HG03565 (cell line): ENCODE results near the gene CDK16.

Experiments used
- ATAC-seq: cut with Tn5 transposase; IDR thresholded peaks from one replicate; pipeline ENCODE4 v1.9.1; 2021; ENCODE audit warnings: mild to moderate bottlenecking, moderate library complexity; ENCODE audit not compliant: unreplicated experiment

CDK16 gene

DNA sequence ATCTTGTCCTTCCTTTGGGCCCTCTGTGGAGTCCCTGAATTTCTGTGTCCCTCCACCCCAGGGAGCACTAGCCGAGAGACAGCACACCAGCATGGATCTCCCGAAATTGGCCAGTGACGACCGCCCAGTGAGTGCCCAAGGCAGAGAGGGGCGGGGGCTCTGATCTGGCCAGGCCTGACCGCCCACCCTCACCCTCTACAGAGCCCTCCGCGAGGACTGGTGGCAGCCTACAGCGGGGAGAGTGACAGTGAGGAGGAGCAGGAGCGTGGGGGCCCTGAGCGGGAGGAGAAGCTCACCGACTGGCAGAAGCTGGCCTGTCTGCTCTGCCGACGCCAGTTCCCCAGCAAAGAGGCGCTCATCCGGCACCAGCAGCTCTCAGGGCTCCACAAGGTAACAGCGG, 33.2 kb upstream of the CDK16 start:
- no peak for ATAC-seq

DNA sequence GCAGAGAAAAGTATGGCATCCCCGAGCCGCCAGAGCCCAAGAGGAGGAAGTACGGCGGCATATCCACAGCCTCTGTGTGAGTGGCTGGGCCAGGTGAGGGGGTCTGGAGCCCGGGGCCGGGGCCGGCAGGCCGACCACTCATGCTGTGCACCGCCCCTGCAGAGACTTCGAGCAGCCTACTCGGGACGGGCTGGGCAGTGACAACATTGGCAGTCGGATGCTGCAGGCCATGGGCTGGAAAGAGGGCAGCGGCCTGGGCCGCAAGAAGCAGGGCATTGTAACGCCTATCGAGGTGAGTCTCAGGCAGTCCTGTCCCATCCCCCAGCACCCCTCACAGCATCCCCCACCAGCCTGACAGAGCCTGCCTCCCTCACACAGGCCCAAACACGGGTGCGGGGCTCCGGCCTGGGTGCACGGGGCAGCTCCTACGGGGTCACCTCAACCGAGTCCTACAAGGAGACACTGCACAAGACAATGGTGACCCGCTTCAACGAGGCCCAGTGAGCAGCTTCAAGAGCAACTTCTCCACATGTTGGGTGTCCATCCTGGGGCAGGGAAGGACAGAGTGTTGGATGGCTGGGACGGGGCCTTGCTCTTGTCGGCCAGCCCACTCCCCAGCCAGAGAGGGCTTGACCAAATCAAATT, 32.3 kb upstream of the CDK16 start:
- ATAC-seq = no peak

DNA sequence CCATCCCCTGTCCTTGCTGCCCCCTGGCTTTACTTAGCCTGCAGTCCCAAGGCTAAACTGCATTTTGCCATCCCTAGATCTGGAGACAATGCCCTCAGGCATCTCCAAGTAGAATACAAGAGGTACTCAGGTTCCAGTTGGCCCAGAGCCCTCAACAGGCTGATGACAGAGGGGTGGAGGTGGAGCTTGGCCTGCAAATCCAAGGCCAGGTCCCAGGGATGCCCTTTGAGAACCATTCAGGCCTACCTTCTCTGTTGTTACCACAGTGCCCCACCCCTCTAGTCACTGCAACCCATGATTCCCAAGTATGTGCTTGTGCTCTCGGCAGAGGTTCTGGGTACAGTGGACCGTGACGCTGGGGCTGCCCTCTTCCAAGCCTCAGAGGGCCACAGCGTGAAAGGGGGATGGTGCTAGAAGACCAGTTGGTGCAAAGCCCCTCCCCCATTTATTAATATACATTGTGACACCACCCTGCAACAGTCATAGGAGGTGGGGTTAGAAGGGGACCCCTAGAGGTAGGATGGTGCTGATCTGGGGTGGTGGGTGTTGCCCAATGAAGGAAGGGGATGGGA, 31.3 kb upstream of the CDK16 start:
- no peak for ATAC-seq

DNA sequence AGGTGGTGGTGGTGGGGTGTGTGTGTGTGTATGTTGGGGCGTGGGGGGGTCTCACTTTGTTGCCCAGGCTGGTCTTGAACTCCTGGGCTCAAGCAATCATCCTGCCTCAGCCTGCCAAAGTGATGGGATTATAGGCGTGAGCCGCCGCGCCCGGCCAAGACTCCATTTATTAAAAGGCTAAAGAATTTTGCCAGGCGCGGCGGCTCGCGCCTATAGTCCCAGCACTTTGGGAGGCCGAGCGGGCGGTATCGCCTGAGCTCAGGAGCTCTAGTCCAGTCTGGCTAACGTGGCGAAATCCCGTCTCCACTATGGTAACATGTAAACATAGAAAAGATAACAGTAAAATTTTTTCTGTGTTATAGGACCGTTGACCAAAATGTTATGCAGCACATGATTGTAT, 28.6 kb upstream of the CDK16 start:
- no peak for ATAC-seq

DNA sequence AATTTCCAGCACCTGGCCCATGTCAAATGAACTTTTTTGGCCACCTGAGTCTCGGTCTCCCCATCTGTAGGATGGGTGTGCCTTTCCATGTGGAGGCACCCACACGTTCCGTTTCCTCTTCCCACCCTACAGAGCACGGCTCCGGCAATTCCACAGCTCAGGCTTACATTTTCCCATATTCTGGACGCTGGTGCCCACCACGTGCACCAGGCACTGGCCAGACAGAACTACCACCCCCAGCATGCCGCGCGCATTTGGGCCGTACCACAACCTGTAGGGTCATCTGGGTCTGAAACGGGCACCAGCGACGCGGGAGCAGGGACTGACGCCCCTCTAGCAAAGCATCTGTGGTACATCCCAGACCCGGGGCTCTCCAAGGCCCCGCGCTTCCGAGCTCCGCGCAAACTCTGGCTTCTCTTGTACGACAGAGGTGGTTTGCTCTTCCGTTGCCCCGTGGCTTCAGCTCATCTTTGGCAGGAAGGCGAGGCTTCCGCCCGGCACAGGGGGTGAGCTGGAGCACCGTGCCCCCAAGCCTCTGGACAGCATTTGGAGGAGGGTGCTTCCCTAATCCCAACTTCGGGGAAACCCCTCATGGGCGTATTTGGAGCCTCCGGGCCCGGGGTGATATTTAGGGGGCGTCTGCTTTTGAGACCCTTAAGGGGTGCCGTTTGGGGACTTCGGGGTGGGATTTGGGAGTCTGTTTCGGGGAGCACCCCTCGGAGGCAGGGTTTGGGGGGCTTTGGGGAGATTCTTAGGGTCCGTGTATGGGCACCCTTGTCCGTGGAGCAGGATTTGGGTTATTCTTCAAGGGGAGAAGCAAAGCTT, 27.8 kb upstream of the CDK16 start:
- peak; percentile 49 for ATAC-seq

DNA sequence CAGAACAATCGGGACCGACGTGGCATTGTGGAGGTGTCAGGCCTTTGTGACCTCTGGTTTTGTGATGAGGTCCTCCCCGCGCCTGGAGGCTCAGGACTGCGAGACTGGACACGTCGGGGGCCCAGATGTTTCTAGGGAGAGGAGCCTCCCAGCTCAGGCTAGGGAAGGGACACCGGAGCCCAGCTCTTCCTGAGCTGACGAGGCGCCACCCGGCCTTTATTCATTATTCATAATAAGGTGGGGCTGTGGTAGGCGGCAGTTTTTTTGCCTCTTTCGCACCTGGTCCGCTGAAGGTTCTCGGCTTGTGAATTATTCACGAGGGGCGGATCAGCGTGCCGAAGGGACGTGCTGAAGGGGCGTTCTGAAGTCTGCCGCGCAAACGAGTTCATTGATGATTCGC, 27.1 kb upstream of the CDK16 start:
- no peak for ATAC-seq

DNA sequence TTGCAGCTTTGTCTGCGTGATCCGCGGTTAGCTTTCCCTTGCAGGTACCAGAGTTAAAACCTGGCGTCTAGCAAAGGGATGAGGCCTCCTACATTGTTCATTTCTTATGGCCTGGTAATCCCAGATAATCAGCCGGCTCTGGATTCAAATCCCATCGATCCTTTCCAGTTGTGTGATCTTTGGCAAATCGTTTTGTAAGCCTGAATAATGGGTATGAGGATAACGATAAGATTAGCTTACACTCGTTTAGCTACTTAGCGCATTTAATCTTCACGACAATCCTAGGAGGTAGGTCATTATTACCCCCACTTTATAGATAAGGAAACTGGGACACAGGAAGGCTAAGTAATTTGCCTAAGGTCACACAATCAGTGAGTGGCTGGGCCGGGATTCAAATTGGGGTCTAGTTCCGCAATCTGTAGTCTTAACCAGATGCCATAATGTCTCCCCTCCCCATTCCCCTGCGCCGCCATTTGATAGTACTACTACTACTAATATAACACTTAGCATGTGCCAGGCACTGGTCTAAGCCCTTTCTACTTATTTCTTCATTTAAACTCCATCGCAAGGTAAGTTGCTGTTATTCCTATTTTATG, 26.6 kb upstream of the CDK16 start:
- no peak for ATAC-seq

DNA sequence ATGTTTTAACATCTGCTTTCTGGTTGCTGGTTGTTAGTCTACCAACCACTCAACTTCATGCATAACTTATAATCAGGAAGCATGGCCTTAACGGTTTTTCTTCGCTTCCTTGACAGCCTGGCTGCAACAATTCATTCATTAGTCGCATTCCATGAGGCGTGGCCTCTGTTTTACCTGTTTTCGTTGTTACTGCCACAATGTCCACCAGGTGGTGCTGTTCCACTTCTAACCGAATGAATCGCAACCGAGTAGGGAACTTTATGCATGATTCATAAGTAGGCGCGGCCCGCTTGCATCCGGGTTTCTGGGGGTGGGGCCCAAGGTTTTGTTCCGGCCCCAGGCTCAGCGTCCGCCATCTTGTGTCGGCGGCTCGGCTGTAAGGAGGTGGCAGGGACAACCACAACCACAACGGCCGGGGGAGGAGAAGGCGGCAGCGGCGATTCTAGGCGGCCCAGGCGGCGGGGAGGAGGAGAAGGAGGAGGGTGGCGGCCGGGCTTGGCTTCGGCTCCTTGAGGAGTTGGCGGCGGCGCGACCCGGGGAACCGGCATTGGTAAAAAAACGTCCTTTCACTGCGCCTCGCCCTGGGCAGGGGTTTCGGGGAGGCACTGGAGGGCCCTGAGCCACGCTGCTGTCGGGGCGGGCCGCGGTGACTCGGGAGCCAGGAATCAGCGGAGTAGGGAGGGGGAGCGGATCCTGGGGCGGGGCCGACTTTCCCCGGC, 24.8 kb upstream of the CDK16 start, which contains the start of gene UBA1:
Gene UBA1 (plus strand): TSS at position 355 of the 719 bp plus-strand sequence. CDS start 4,974 bp downstream, outside the sequence.
- peak; percentile 32 for ATAC-seq

DNA sequence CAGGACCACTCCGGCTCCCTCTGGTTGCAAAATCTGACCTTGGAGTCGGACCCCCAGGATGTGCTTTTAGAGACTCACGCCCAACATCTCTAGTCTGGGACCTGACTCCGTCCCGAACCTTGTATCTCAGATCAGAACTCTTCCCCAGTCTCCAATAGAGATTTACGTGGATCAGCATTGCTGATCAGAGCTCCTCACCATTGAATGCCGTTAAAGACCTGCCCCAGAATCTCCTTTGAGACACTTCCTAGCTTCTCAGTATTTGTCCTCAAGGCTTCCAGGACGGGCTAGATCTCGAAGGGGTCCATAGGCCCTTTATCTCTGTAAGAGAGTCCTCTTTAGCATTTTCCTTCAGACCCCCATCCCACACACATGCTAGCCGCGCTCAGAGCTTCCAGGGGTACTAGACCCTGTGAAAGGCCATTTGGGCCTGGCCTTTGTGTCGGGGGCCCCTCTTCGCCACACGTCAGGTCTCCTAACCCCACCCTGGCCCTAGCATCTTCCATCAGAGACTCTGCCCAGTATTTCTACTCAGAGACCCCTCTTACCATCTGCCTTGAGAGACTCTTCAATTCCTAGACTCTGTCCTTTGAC, 24.2 kb upstream of the CDK16 start:
- ATAC-seq = no peak

DNA sequence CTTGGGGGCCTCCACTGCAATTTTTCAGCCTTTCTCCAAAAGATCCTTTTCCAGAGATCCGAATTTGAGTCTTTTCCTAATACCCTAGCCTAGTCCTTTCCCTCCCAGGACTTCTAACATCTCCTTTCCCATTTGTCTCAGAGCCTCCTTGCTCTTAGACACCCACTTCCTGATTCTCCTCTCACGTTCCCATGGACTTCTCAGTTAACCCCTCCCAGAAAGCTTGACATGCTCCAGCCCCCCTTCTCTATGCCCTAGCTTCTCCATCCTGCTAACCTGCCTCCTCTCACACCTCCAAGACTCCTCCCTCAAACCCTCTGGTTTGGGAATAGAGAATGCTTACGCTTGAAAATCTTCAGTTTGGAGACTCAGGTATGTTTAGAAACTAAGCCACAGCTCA, 22.4 kb upstream of the CDK16 start:
- no peak for ATAC-seq

DNA sequence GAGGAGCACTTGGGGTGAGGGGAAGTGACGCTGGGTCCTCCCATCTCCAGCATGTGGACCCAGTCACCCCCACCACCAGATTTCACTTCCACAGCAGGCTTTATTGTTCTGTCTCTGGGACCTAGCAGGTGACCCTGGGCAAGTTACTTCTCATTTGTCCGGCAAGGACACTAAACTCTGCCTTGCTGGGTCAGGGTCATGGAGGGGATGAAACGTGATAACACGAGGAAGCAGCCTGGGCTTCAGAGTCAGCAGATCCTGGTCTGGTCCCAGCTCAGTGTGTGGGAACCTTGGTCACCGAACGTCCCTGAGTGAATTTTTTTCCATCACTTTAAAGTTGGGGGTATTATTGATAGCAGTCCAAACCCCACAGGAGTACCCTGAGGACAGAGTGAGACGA, 21.0 kb upstream of the CDK16 start:
- no peak for ATAC-seq

DNA sequence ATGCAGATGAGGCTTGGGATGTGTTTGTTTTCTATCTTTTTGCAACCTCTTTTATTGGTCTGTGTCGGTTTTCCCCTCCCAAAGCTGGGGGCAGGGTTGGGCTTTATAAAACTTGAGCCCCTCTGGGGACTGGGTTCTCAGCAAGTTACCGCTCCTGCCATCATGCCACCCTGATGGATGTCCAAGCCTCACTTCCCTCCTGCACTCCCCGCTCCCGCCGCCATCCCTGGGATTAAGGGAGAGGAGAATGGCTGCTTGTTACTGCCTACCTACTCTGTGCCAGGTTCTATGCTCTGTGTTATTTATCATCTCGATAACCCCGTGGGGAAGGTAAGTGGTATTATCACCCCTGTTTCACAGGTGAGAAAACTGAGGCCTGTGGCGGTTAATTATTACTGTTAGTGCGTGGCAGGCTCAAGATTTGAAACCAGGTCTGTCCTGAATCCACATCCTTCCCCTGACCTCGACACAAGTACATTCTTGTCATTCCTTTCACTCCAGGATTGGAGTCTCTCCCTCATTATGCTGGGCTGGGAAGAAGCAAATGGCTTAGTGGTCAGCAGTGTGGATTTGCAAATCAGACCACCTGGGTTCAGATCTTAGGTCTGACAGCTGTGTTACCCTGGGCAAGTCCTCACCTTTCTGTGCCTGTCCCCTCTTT, 20.3 kb upstream of the CDK16 start:
- ATAC-seq = no peak

DNA sequence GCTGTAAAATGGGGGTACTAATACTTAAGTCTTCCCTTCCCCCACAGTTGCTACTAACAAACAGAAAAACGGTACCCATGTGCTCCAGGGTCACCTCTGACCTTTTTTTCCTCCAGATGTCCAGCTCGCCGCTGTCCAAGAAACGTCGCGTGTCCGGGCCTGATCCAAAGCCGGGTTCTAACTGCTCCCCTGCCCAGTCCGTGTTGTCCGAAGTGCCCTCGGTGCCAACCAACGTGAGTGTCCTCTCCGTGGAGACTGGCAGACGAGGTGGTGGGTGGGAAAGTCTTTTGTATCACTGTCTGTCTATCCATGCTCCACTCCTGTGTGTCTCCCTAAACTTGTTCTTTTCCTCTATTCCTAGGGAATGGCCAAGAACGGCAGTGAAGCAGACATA, 19.8 kb upstream of the CDK16 start:
- no peak for ATAC-seq

DNA sequence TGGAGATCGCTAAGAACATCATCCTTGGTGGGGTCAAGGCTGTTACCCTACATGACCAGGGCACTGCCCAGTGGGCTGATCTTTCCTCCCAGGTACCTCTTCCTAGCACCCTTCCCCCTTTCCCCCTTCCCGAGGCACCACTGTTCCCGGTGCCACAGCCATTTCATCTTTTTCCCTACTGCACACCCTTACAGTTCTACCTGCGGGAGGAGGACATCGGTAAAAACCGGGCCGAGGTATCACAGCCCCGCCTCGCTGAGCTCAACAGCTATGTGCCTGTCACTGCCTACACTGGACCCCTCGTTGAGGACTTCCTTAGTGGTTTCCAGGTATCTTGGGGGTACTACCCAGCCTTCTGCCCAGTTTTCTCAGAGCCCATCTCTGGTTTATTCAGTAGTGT, 19.2 kb upstream of the CDK16 start:
- no peak for ATAC-seq

DNA sequence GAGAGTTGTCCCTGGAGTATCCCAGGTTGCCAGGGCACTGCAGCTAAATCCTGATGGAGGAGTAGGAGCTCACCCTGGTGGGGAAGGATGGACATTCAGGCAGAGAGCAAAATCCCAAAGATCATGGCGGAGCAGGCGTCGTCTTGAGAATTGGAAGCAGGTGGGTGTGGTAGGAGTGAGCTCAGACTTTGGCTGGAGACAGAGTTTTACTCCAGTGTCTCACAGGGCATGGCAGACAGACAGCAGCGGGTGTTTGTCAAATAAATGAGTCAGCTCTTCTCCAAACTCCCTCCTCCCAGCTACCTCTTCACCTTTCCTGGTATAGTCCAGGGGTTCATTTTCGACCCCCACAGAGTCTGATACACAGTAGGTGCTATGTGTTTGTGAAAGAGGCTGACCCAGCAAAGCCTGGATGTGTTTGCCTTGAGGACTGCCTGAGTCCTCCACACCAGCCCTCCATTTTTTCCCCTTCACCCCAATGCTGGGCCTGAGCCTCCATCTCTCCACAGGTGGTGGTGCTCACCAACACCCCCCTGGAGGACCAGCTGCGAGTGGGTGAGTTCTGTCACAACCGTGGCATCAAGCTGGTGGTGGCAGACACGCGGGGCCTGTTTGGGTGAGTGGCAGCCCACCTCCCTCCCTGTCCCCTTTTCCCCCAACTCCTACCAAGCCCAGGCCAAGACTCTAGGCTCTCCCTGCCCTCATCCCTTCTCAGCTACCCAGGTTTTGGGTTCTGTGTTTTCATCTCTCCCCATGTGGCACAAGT, 17.9 kb upstream of the CDK16 start:
- no peak for ATAC-seq

DNA sequence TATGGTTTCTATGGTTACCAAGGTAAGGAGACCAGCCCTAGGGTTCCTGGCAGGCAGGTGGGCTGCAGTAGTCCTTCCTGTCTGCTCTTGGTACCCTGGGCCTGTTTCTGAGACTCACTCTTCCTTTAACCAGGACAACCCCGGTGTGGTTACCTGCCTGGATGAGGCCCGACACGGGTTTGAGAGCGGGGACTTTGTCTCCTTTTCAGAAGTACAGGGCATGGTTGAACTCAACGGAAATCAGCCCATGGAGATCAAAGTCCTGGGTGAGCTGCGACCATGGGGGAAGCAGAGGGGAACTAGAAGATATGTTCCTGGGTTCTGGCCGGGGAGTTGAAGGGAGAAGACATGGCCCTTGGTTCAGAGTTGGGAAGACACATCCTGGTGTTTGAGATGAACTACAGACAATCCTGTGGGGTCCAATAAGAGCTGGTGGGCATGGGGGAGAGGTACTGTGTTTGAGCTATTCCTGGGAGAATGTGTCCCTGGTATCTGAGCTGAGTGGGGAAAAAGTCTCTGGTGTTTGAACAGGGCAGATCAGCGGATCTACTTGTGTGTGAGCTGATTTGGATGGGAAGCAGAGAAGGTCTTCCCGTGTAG, 17.0 kb upstream of the CDK16 start:
- ATAC-seq = no peak

DNA sequence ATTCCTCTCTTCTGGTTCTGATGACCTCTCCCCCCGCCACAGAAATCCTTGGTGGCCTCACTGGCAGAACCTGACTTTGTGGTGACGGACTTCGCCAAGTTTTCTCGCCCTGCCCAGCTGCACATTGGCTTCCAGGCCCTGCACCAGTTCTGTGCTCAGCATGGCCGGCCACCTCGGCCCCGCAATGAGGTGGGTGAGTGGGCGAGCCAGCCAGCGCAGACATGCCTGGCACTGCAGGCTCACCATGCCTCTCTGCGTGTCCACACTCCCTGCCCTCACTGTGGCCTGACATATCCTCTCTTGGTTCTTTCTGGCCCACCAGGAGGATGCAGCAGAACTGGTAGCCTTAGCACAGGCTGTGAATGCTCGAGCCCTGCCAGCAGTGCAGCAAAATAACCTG, 16.2 kb upstream of the CDK16 start:
- no peak for ATAC-seq

DNA sequence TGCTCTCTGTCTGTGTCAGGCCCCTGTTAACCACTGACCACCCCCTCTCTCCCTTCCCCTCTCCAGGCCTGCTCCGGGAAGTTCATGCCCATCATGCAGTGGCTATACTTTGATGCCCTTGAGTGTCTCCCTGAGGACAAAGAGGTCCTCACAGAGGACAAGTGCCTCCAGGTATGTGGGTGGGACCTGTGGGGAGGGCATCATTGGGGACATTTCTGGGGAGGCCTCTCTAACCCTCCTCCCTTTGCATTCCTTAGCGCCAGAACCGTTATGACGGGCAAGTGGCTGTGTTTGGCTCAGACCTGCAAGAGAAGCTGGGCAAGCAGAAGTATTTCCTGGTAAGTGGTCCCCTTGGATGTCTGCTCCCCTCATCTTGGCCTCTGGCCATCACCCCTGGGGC, 15.6 kb upstream of the CDK16 start:
- ATAC-seq = no peak

DNA sequence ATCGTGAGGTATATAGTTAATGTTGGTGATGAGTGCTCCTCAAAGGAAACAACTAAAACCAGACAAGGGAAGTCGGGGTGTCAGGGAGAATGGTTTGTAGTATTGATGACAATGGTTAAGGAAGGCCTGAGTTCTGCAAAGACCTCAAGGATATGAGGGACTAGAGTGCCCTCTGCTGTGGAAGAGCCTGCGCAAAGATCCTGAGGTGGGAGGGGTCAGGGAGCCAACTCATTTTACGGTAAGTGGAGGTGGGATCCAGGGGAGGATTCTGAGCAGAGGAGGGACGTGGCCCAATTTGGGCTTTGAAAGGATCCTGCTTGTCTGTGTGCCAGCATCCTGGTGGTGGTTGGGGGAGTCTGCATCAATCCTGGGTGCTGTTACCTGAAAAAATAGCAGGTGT, 13.5 kb upstream of the CDK16 start:
- ATAC-seq = no peak
